ENCODE results near the gene MMP11.

GRCh38 chr22:23749841-23750301, 22.8 kb upstream of the MMP11 start:
- TF ChIP-seq, protein P1, sequence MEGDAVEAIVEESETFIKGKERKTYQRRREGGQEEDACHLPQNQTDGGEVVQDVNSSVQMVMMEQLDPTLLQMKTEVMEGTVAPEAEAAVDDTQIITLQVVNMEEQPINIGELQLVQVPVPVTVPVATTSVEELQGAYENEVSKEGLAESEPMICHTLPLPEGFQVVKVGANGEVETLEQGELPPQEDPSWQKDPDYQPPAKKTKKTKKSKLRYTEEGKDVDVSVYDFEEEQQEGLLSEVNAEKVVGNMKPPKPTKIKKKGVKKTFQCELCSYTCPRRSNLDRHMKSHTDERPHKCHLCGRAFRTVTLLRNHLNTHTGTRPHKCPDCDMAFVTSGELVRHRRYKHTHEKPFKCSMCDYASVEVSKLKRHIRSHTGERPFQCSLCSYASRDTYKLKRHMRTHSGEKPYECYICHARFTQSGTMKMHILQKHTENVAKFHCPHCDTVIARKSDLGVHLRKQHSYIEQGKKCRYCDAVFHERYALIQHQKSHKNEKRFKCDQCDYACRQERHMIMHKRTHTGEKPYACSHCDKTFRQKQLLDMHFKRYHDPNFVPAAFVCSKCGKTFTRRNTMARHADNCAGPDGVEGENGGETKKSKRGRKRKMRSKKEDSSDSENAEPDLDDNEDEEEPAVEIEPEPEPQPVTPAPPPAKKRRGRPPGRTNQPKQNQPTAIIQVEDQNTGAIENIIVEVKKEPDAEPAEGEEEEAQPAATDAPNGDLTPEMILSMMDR (IDR thresholded peaks at IDR 0.05; ENCODE audit: poor library complexity), result no peak
- no peak for TF ChIP-seq EZH2 (IDR thresholded peaks at IDR 0.05; ENCODE audit: borderline replicate concordance)
- TF ChIP-seq EZH2phosphoT487 (IDR thresholded peaks at IDR 0.05; ENCODE audit: low read depth, severe bottlenecking, unreplicated experiment), result no peak
